Pancreas (tissue), 10 donors: ENCODE data around the gene MEF2D. TPM values are rescaled to one million over a fixed set of nuclear protein-coding genes. Genes with fewer than 3 reads are reported as not detected.

Source experiments
- ATAC-seq, 4 donors: fragments of 200-7000 bp; cut with Tn5 transposase; one replicate each; pipeline versions ENCODE4 v1.8.0 to v1.9.1; 2020; ENCODE audit warnings: mild to moderate bottlenecking in 4 of 4, moderate library complexity in 4 of 4
- DNase-seq, 6 donors: peaks; one replicate each; pipeline ENCODE4 v3.0.0-alpha.2; 2020
- FAIRE-seq: peaks from 2 replicates; lab custom pipeline; 2012; peaks lifted over from hg19 to GRCh38; lab: Jason Lieb, UNC
- H3K27ac ChIP-seq, 4 donors: fragments of 200-600 bp; sonication (generic); 1 replicate in 3 of 4; 2 replicates in 1 of 4; pipeline versions ENCODE4 v1.5.0 to v1.8.0; 2020
- H3K27me3 ChIP-seq, 4 donors: fragments of 200-600 bp; one replicate each; pipeline ENCODE4 v1.8.0; 2021
- H3K36me3 ChIP-seq, 3 donors: fragments of 200-600 bp; sonication (generic) in 1 of 3; one replicate each; pipeline versions ENCODE4 v1.5.0 to v1.8.0; 2020 to 2021
- H3K4me1 ChIP-seq, 3 donors: fragments of 200-600 bp; one replicate each; pipeline ENCODE4 v1.8.0; 2021
- H3K4me3 ChIP-seq, 4 donors: fragments of 200-600 bp; sonication (generic) in 2 of 4; one replicate each; pipeline versions ENCODE4 v1.5.0 to v1.8.0; 2020 to 2021
- H3K9me3 ChIP-seq, 4 donors: fragments of 200-600 bp; one replicate each; pipeline ENCODE4 v1.8.0; 2021
- WGBS, 2 donors: extraction: QIAGEN DNeasy Blood & Tissue Kit; methylation state at CpG; one replicate each; pipeline ENCODE4 v1.1.7; 2013; 5-methylcytosine and 5-hydroxymethylcytosine counted together
- intact Hi-C, 3 donors: fragments of 100-400 bp; cut with DNase I; formaldehyde crosslinking; loops; one replicate each; pipeline versions ENCODE4 v1.11.1 to v1.14.2; 2022
- polyA plus RNA-seq, 2 donors: library from polyadenylated mRNA; stranded (reverse); fragments of 200-250 nt; gene quantifications; one replicate each; pipeline ENCODE4 v1.2.3, GENCODE V29; 2013
- total RNA-seq, 6 donors: library from RNA; stranded (reverse); fragmentation: NEBNext Ultra II Directional in 4 of 6; extraction: Animal tissue kit (Norgen Biotek cat#: 25700) in 4 of 6; gene quantifications; one replicate each; pipeline versions ENCODE4 v1.2.1 to v1.2.4, GENCODE V29; 2021 to 2023
- TF ChIP-seq, protein P1 (sequence below), 4 donors: fragments of 200-600 bp; sonication (generic) in 3 of 4; IDR thresholded peaks; one replicate each; pipeline versions ENCODE4 v1.5.0 to v1.8.0; 2021; ENCODE audit warnings: antibody characterized with exemption in 4 of 4
- donor health status: healthy with polysubstance abuse.
- donor health status: DM: no; HTN: no; CAD: no; lungs with moderate emphysema.
- donor health status: DM: no; HTN: no; CAD: no.
- donor health status: control.
- donor health status: control.
- donor health status: Bipolar disorder and iron deficiency.
- donor health status: DM: yes; HTN: yes; CAD: no.
- donor health status: DM: no; HTN: no; CAD: no.
- donor health status: DM: no; HTN: no; CAD: no.
- donor health status: DM: yes; HTN: yes; CAD: no.

The MEF2D gene
- total and polyA plus RNA-seq, 8 donors: 15.7 to 31.8 (median 23.6) TPM

DNA sequence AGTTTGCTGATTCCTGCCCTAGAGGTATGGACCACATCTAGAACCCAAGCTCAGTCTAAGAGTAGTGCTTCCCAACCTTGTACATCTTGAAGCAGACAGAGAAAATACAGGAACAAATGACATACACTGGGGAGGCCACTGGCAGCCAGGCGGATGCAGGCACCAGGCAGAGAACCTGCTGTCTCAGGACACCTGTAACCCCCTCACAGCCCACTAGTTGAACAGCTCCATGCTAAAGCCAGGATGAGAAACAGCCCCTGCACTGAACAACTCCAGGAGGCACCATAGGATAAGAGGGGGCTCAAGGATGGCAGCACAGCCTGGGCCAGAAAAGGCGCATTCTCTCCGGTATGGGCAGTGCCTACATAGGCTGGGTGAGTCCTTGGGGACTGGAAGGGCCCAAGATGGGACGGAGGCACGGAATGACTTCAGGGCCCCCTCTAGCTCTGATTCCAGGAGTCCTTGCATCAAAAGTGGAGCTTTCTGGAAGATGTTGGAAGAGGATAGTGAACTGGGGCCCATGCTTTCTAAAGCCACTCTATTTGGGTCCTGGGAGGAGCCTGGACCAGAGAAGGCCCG is 16.0 kb downstream of the MEF2D start:
- no peak for ATAC-seq
- no peak for FAIRE-seq
- Histone ChIP-seq H3K4me3 (no peak overlapping the region), H3K27me3 (no peaks in the 10 kb centered on the region), H3K4me1 (peaks cover 7 to 13% (median 10%) of the 10 kb centered on the region in 3 donors), H3K9me3 (no peaks in the 10 kb centered on the region), H3K27ac (no peak overlapping the region), H3K36me3 (peaks cover 0 to 30% (median 20%) of the 10 kb centered on the region in 3 donors)
- TF ChIP-seq, protein P1, sequence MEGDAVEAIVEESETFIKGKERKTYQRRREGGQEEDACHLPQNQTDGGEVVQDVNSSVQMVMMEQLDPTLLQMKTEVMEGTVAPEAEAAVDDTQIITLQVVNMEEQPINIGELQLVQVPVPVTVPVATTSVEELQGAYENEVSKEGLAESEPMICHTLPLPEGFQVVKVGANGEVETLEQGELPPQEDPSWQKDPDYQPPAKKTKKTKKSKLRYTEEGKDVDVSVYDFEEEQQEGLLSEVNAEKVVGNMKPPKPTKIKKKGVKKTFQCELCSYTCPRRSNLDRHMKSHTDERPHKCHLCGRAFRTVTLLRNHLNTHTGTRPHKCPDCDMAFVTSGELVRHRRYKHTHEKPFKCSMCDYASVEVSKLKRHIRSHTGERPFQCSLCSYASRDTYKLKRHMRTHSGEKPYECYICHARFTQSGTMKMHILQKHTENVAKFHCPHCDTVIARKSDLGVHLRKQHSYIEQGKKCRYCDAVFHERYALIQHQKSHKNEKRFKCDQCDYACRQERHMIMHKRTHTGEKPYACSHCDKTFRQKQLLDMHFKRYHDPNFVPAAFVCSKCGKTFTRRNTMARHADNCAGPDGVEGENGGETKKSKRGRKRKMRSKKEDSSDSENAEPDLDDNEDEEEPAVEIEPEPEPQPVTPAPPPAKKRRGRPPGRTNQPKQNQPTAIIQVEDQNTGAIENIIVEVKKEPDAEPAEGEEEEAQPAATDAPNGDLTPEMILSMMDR (IDR thresholded peaks at IDR 0.05): no peak
- peak in 1 of 6 donors; percentile 19 for DNase-seq
- 88 to 92% methylated on average over 6 of the region's 6 CpGs for WGBS, 2 donors
- intact Hi-C loops: no loop called here

DNA sequence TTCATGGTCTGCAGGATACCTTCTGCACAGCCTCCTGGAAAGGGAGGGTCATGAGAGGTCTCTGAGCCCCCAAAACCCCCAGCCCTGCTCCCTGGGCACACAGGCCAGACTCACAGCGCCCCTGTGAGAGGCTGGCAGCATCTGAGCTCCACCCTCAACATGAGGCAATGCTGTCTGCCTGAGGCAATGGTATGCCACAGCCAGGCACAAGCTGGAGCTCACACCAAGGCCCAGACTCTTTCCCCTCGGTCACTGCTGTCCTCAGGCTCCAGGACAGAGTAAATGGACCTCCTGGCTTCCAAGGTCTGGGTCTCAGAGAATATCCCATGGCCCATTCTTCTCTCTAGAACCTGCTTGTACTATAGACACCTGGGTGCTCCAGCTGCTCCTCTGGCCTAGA is 17.2 kb downstream of the MEF2D start:
- H3K36me3 ChIP-seq: peaks cover 0 to 42% (median 29%) of the 10 kb centered on the region in 3 donors
- no peak overlapping the region for H3K4me3 ChIP-seq
- no peak for FAIRE-seq
- no peak for DNase-seq
- no peaks in the 10 kb centered on the region for H3K9me3 ChIP-seq
- intact Hi-C loops: no loop called here
- ATAC-seq: no peak
- H3K4me1 ChIP-seq: peaks cover 0 to 4% (median 0%) of the 10 kb centered on the region in 3 donors
- H3K27me3 ChIP-seq: no peaks in the 10 kb centered on the region
- TF ChIP-seq, protein P1 (IDR thresholded peaks at IDR 0.05): no peak
- H3K27ac ChIP-seq: no peak overlapping the region
- WGBS, 2 donors: 83 to 90% methylated on average over 2 of the region's 2 CpGs

DNA sequence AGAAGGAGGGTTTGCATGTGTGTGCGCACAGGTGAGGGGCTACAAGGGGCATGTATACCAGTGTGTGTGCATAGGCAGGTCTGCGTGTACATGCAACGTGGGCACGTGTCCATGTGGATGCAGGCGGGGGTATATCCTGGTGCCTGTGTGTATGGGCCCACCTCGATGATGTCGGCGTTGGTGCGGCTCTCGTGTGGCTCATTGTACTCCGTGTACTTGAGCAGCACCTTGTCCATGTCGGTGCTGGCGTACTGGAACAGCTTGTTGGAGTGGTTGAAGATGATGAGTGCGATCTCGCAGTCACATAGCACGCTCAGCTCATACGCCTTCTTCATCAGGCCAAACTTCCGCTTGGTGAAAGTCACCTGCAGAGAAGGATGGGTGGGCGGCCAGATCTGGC is 18.3 kb downstream of the MEF2D start:
- TF ChIP-seq, protein P1 (IDR thresholded peaks at IDR 0.05): no peak
- H3K9me3 ChIP-seq: no peaks in the 10 kb centered on the region
- FAIRE-seq (no peak), DNase-seq (peak in 1 of 6 donors; percentile 54), ATAC-seq (no peak)
- intact Hi-C loops: no loop called here
- WGBS, 2 donors: 87 to 91% methylated on average over 19 of the region's 19 CpGs
- no peaks in the 10 kb centered on the region for H3K27me3 ChIP-seq
- no peak overlapping the region for H3K27ac ChIP-seq
- no peak overlapping the region for H3K4me3 ChIP-seq
- H3K36me3 ChIP-seq: peaks cover 2 to 47% (median 29%) of the 10 kb centered on the region in 3 donors
- H3K4me1 ChIP-seq: peaks cover 0 to 10% (median 6%) of the 10 kb centered on the region in 3 donors

DNA sequence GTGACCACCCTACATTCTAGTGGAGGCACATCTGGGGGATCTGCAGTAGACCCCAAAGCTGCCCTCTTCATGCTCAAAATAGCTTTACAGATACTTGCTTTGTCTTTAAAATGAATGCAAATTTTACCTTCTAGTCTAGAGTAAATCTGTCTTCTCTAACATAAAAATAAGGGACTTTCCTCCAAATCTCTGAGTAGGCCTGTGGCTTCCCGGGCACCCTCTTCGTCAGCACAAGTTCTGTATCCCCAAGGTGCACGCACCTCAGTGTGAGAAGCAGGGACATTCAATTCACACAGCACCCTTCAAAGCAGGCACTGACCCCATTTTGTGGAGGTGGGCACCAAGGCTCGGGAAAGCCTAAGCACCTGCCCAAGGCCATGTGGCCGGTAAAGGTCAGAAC is 19.0 kb downstream of the MEF2D start:
- Histone ChIP-seq H3K27me3 (no peaks in the 10 kb centered on the region), H3K27ac (no peak overlapping the region), H3K36me3 (peaks cover 2 to 52% (median 31%) of the 10 kb centered on the region in 3 donors), H3K4me3 (no peak overlapping the region), H3K4me1 (peaks cover 2 to 18% (median 6%) of the 10 kb centered on the region in 3 donors), H3K9me3 (no peaks in the 10 kb centered on the region)
- ATAC-seq (no peak), FAIRE-seq (no peak), DNase-seq (no peak)
- TF ChIP-seq, protein P1 (IDR thresholded peaks at IDR 0.05): no peak
- intact Hi-C loops: no loop called here
- WGBS, 2 donors: 71 to 79% methylated on average over 5 of the region's 5 CpGs
